SK-N-SH treated with all-trans-retinoic acid at 6 μM for 48 hours (cell line): ENCODE results near the gene PPFIA1.

Source experiments
- ARNTL ChIP-seq: fragments of 450-650 bp; formaldehyde crosslinking; IDR thresholded peaks from 2 replicates; pipeline ENCODE4 v1.5.0; 2020; ENCODE audit warnings: low read depth, mild to moderate bottlenecking, moderate library complexity, borderline replicate concordance
- CSDC2 ChIP-seq: fragments of 250-450 bp; sonication (Bioruptor Pico); IDR thresholded peaks from 2 replicates; pipeline ENCODE4 v1.5.0; 2020; ENCODE audit warnings: mild to moderate bottlenecking, moderate library complexity
- ISL1 ChIP-seq: fragments of 250-450 bp; sonication (Bioruptor Pico); IDR thresholded peaks from 2 replicates; pipeline ENCODE4 v2.1.2; 2022; ENCODE audit warnings: mild to moderate bottlenecking, moderate library complexity
- OSR1 ChIP-seq: fragments of 250-450 bp; sonication (Bioruptor Pico); IDR thresholded peaks from 2 replicates; pipeline ENCODE4 v1.8.0; 2022; ENCODE audit warnings: moderate library complexity, mild to moderate bottlenecking, inconsistent platforms
- RARB ChIP-seq: fragments of 250-450 bp; sonication (Bioruptor Pico); IDR thresholded peaks from 2 replicates; pipeline ENCODE4 v1.8.0; 2021; ENCODE audit warnings: mild to moderate bottlenecking, moderate library complexity
- TCF4 ChIP-seq: fragments of 250-450 bp; sonication (Bioruptor Pico); IDR thresholded peaks from 2 replicates; pipeline ENCODE4 v1.8.0; 2021; ENCODE audit warnings: mild to moderate bottlenecking, moderate library complexity, borderline replicate concordance
- ZC3H10 ChIP-seq: fragments of 250-450 bp; sonication (Bioruptor Pico); IDR thresholded peaks from 2 replicates; pipeline ENCODE4 v1.5.1; 2021; ENCODE audit warnings: mild to moderate bottlenecking, moderate library complexity
- ZFP30 ChIP-seq: fragments of 450-650 bp; formaldehyde crosslinking; IDR thresholded peaks from 2 replicates; pipeline ENCODE4 v1.5.0; 2022; ENCODE audit warnings: mild to moderate bottlenecking, moderate library complexity
- ZNF565 ChIP-seq: fragments of 450-650 bp; formaldehyde crosslinking; conservative IDR thresholded peaks from 2 replicates; pipeline ENCODE4 v1.5.0; 2020; ENCODE audit warnings: low read depth, mild to moderate bottlenecking, moderate library complexity
- ZNF70 ChIP-seq: fragments of 450-650 bp; formaldehyde crosslinking; IDR thresholded peaks from 2 replicates; pipeline ENCODE4 v1.5.0; 2020; ENCODE audit warnings: mild to moderate bottlenecking, moderate library complexity
- TF ChIP-seq, protein P1 (sequence below): fragments of 250-450 bp; sonication (Bioruptor Pico); IDR thresholded peaks from 2 replicates; pipeline ENCODE4 v1.8.0; 2020; ENCODE audit warnings: mild to moderate bottlenecking, moderate library complexity, borderline replicate concordance
- TF ChIP-seq, protein P2 (sequence below): fragments of 250-450 bp; sonication (Bioruptor Pico); IDR thresholded peaks from 2 replicates; pipeline ENCODE4 v1.5.1; 2020; ENCODE audit warnings: low read depth, mild to moderate bottlenecking, moderate library complexity
- TF ChIP-seq, protein P3 (sequence below): fragments of 250-450 bp; sonication (Bioruptor Pico); IDR thresholded peaks from 2 replicates; pipeline ENCODE4 v1.8.0; 2021; ENCODE audit warnings: low read depth, mild to moderate bottlenecking, moderate library complexity, borderline replicate concordance
- TF ChIP-seq, protein P4 (sequence below): fragments of 250-450 bp; sonication (Bioruptor Pico); IDR thresholded peaks from 2 replicates; pipeline ENCODE4 v1.5.1; 2021; ENCODE audit warnings: mild to moderate bottlenecking, moderate library complexity

DNA sequence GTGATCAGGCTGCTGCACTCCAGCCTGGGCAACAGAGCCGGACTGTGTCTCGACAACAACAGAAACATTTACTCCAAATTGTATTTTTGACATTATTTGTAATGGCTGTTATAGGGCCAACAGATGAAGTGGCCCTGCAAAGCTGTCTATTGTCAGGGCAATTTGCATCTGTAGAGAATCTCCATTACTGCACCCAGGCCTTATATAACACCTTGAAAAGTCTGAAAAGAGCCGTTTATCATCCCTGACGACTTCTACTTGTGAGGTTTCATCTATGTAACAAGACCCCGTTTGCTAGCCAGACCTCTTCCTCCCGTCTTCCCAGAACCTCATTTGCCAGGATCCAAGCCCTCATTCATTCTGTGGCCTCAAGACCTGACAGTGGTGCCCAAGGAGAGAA, 118.7 kb downstream of the PPFIA1 start:
- TF ChIP-seq ISL1 (no peak), ZNF565 (no peak), ZNF70 (CRISPR knock-in tag) (no peak), OSR1 (CRISPR knock-in tag) (no peak), ARNTL (CRISPR knock-in tag) (no peak), ZC3H10 (CRISPR knock-in tag) (no peak), TCF4 (CRISPR knock-in tag) (no peak), ZFP30 (CRISPR knock-in tag) (no peak), RARB (CRISPR knock-in tag) (no peak), CSDC2 (CRISPR knock-in tag) (no peak)
- TF ChIP-seq, protein P1, sequence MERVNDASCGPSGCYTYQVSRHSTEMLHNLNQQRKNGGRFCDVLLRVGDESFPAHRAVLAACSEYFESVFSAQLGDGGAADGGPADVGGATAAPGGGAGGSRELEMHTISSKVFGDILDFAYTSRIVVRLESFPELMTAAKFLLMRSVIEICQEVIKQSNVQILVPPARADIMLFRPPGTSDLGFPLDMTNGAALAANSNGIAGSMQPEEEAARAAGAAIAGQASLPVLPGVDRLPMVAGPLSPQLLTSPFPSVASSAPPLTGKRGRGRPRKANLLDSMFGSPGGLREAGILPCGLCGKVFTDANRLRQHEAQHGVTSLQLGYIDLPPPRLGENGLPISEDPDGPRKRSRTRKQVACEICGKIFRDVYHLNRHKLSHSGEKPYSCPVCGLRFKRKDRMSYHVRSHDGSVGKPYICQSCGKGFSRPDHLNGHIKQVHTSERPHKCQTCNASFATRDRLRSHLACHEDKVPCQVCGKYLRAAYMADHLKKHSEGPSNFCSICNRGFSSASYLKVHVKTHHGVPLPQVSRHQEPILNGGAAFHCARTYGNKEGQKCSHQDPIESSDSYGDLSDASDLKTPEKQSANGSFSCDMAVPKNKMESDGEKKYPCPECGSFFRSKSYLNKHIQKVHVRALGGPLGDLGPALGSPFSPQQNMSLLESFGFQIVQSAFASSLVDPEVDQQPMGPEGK (CRISPR knock-in tag): no peak
- TF ChIP-seq, protein P2, sequence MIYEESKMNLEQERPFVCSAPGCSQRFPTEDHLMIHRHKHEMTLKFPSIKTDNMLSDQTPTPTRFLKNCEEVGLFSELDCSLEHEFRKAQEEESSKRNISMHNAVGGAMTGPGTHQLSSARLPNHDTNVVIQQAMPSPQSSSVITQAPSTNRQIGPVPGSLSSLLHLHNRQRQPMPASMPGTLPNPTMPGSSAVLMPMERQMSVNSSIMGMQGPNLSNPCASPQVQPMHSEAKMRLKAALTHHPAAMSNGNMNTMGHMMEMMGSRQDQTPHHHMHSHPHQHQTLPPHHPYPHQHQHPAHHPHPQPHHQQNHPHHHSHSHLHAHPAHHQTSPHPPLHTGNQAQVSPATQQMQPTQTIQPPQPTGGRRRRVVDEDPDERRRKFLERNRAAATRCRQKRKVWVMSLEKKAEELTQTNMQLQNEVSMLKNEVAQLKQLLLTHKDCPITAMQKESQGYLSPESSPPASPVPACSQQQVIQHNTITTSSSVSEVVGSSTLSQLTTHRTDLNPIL: no peak
- TF ChIP-seq, protein P3, sequence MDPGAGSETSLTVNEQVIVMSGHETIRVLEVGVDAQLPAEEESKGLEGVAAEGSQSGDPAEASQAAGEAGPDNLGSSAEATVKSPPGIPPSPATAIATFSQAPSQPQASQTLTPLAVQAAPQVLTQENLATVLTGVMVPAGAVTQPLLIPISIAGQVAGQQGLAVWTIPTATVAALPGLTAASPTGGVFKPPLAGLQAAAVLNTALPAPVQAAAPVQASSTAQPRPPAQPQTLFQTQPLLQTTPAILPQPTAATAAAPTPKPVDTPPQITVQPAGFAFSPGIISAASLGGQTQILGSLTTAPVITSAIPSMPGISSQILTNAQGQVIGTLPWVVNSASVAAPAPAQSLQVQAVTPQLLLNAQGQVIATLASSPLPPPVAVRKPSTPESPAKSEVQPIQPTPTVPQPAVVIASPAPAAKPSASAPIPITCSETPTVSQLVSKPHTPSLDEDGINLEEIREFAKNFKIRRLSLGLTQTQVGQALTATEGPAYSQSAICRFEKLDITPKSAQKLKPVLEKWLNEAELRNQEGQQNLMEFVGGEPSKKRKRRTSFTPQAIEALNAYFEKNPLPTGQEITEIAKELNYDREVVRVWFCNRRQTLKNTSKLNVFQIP (CRISPR knock-in tag): no peak
- TF ChIP-seq, protein P4, sequence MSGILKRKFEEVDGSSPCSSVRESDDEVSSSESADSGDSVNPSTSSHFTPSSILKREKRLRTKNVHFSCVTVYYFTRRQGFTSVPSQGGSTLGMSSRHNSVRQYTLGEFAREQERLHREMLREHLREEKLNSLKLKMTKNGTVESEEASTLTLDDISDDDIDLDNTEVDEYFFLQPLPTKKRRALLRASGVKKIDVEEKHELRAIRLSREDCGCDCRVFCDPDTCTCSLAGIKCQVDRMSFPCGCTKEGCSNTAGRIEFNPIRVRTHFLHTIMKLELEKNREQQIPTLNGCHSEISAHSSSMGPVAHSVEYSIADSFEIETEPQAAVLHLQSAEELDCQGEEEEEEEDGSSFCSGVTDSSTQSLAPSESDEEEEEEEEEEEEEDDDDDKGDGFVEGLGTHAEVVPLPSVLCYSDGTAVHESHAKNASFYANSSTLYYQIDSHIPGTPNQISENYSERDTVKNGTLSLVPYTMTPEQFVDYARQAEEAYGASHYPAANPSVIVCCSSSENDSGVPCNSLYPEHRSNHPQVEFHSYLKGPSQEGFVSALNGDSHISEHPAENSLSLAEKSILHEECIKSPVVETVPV (CRISPR knock-in tag): no peak
